Body of pancreas (tissue), 4 donors: Measurements from ENCODE around the gene IL18R1.

ENCODE experiments used
- CTCF ChIP-seq, 7 experiments: fragments of 450-650 bp in 4 of 7; fragments of 200-600 bp in 3 of 7; sonication (generic) in 3 of 7; IDR thresholded peaks; one replicate each; pipeline ENCODE4 v1.5.1; 2016 to 2019; ENCODE audit warnings: antibody characterized with exemption in 7 of 7
- POLR2A ChIP-seq, 3 donors: fragments of 450-650 bp; IDR thresholded peaks; one replicate each; pipeline ENCODE4 v1.6.1; 2016; ENCODE audit warnings: antibody characterized with exemption in 3 of 3, mild to moderate bottlenecking in 2 of 3

- TF ChIP-seq CTCF (IDR thresholded peaks at IDR 0.05): no peak
- TF ChIP-seq POLR2A (IDR thresholded peaks at IDR 0.05): no peak
Observed at GRCh38 chr2:102391565-102391964, 36.0 kb downstream of the IL18R1 start.
